Smooth muscle cell (in vitro differentiated cells): Measurements from ENCODE around the gene KCNJ16. TPM values are rescaled to one million over a fixed set of nuclear protein-coding genes. Genes with fewer than 3 reads are reported as not detected.

Source experiments
- DNase-seq: peaks from one replicate; lab custom pipeline; 2025; ENCODE audit not compliant: unreplicated experiment; lab: John Stamatoyannopoulos, UW
- H2AFZ ChIP-seq: fragments of 200-600 bp; sonication (generic); 2 replicates; pipeline ENCODE4 v1.6.0; 2016; ENCODE audit warnings: antibody characterized with exemption, low read depth, mild to moderate bottlenecking
- H3F3A ChIP-seq: fragments of 200-600 bp; sonication (generic); 2 replicates; pipeline ENCODE4 v1.6.0; 2017; ENCODE audit warnings: antibody characterized with exemption, low read depth
- H3K27ac ChIP-seq: fragments of 200-600 bp; sonication (generic); 2 replicates; pipeline ENCODE4 v1.5.1; 2016; ENCODE audit warnings: low read depth, mild to moderate bottlenecking
- H3K27me3 ChIP-seq: fragments of 200-600 bp; sonication (generic); 2 replicates; pipeline ENCODE4 v1.6.1; 2016; ENCODE audit warnings: low read depth, mild to moderate bottlenecking
- H3K36me3 ChIP-seq: fragments of 200-600 bp; sonication (generic); 2 replicates; pipeline ENCODE4 v1.5.1; 2016; ENCODE audit warnings: low read depth
- H3K4me1 ChIP-seq: fragments of 200-600 bp; sonication (generic); 2 replicates; pipeline ENCODE4 v1.5.1; 2016; ENCODE audit warnings: low read depth
- H3K4me2 ChIP-seq: fragments of 200-600 bp; sonication (generic); 2 replicates; pipeline ENCODE4 v1.6.0; 2016; ENCODE audit warnings: mild to moderate bottlenecking
- H3K4me3 ChIP-seq: fragments of 200-600 bp; sonication (generic); 2 replicates; pipeline ENCODE4 v1.5.1; 2016; ENCODE audit warnings: mild to moderate bottlenecking
- H3K79me2 ChIP-seq: fragments of 200-600 bp; sonication (generic); 2 replicates; pipeline ENCODE4 v1.6.0; 2016; ENCODE audit warnings: low read depth, mild to moderate bottlenecking
- H3K9ac ChIP-seq: fragments of 200-600 bp; sonication (generic); 2 replicates; pipeline ENCODE4 v1.6.0; 2016; ENCODE audit warnings: low read depth
- H3K9me3 ChIP-seq: fragments of 200-600 bp; sonication (generic); replicated peaks from 2 replicates; pipeline ENCODE4 v1.5.1; 2016; ENCODE audit warnings: low read depth
- H4K20me1 ChIP-seq: fragments of 200-600 bp; sonication (generic); 2 replicates; pipeline ENCODE4 v1.6.0; 2016; ENCODE audit warnings: low read depth
- CTCF ChIP-seq: fragments of 200-600 bp; sonication (generic); IDR thresholded peaks from 2 replicates; pipeline ENCODE4 v1.5.1; 2017; ENCODE audit warnings: borderline replicate concordance, mild to moderate bottlenecking, antibody characterized with exemption; ENCODE audit not compliant: insufficient read depth, poor library complexity, severe bottlenecking
- WGBS: methylation state at CpG from one replicate; pipeline ENCODE4 v1.1.7; 2016; ENCODE audit warnings: low lambda C conversion rate; 5-methylcytosine and 5-hydroxymethylcytosine counted together
- polyA plus RNA-seq: library from polyadenylated mRNA; unstranded; fragments of >200 nt; fragmentation: Nextera tagmentation; extraction: Ambion mirVana; gene quantifications from 2 replicates; pipeline ENCODE4 v1.2.1, GENCODE V29; 2016
- total RNA-seq: library from RNA; depleted of rRNA; stranded (reverse); fragments of >200 nt; gene quantifications from 2 replicates; pipeline ENCODE4 v1.2.3, GENCODE V29; 2014

KCNJ16 gene
- total and polyA plus RNA-seq, 2 experiments from 2014 or later = 0.09 TPM; not detected in 1

GRCh38 chr17:70091696-70092095, 16.7 kb downstream of the KCNJ16 start:
- no peak for DNase-seq
- Histone ChIP-seq H3K4me3 (no peak overlapping the region), H3K79me2 (no peaks in the 10 kb centered on the region), H4K20me1 (no peaks in the 10 kb centered on the region), H3K4me2 (no peak overlapping the region), H3K9me3 (no peaks in the 10 kb centered on the region), H3K36me3 (no peaks in the 10 kb centered on the region), H3K27me3 (no peaks in the 10 kb centered on the region), H3K27ac (no peak overlapping the region), H2AFZ (no peak overlapping the region), H3K9ac (no peak overlapping the region), H3F3A (no peaks in the 10 kb centered on the region), H3K4me1 (no peaks in the 10 kb centered on the region)
- no peak for TF ChIP-seq CTCF
- 71% methylated on average over 1 of the region's 1 CpG for WGBS

DNA sequence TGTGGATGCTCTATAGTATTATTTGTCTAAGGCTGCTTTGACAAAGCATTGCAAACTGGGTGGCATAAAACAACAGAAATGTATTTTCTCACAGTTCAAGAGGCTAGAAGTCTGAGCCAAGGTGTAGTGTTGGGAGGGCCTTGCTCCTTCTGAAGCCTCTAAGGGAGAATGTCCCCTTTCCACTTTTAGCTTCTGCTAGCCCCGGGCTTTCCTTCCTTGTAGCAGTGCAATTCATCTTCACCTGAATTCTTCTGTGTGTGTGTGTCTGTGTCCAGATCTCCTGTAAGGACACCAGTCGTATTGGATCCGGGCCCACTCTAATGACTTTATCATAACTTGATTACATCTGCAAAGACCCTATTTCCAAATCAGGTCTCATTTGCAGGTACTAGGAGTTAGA, 18.1 kb downstream of the KCNJ16 start:
- no peak overlapping the region for H3K9ac ChIP-seq
- no peak overlapping the region for H3K4me2 ChIP-seq
- DNase-seq = no peak
- H3K4me3 ChIP-seq = no peak overlapping the region
- H3K27ac ChIP-seq = no peak overlapping the region
- H3K36me3 ChIP-seq = no peaks in the 10 kb centered on the region
- H3F3A ChIP-seq = no peaks in the 10 kb centered on the region
- H3K9me3 ChIP-seq = no peaks in the 10 kb centered on the region
- no peak for TF ChIP-seq CTCF
- no peaks in the 10 kb centered on the region for H3K4me1 ChIP-seq
- no peaks in the 10 kb centered on the region for H3K79me2 ChIP-seq
- H3K27me3 ChIP-seq = no peaks in the 10 kb centered on the region
- no peak overlapping the region for H2AFZ ChIP-seq
- H4K20me1 ChIP-seq = no peaks in the 10 kb centered on the region
- 83% methylated on average over 3 of the region's 3 CpGs for WGBS

GRCh38 chr17:70095455-70095854, 20.4 kb downstream of the KCNJ16 start:
- WGBS = 92% methylated on average over 4 of the region's 4 CpGs
- H3K4me3 ChIP-seq = no peak overlapping the region
- no peak for DNase-seq
- no peaks in the 10 kb centered on the region for H3K36me3 ChIP-seq
- H4K20me1 ChIP-seq = no peaks in the 10 kb centered on the region
- H3K79me2 ChIP-seq = no peaks in the 10 kb centered on the region
- no peak overlapping the region for H2AFZ ChIP-seq
- no peak overlapping the region for H3K9ac ChIP-seq
- H3K9me3 ChIP-seq = no peaks in the 10 kb centered on the region
- H3K4me1 ChIP-seq = no peaks in the 10 kb centered on the region
- H3F3A ChIP-seq = no peaks in the 10 kb centered on the region
- H3K27me3 ChIP-seq = no peaks in the 10 kb centered on the region
- H3K4me2 ChIP-seq = no peak overlapping the region
- TF ChIP-seq CTCF = no peak
- H3K27ac ChIP-seq = no peak overlapping the region

- Histone ChIP-seq H3K27ac (no peak overlapping the region), H3K79me2 (no peaks in the 10 kb centered on the region), H4K20me1 (no peaks in the 10 kb centered on the region), H3F3A (no peaks in the 10 kb centered on the region), H3K27me3 (no peaks in the 10 kb centered on the region), H2AFZ (no peak overlapping the region), H3K4me1 (no peaks in the 10 kb centered on the region), H3K4me2 (no peak overlapping the region), H3K4me3 (no peak overlapping the region), H3K9ac (no peak overlapping the region), H3K36me3 (no peaks in the 10 kb centered on the region), H3K9me3 (no peaks in the 10 kb centered on the region)
- TF ChIP-seq CTCF = no peak
- 73% methylated on average over 8 of the region's 8 CpGs for WGBS
- no peak for DNase-seq
Observed at GRCh38 chr17:70096861-70097260, 21.8 kb downstream of the KCNJ16 start.
